Stimulated activated CD4-positive, alpha-beta T cell treated with anti-CD3 and anti-CD28 coated beads, TNF-alpha, amount 100 ng/mL, for 48 hours (primary cell): ENCODE results near the gene SLC66A3.

Source experiments
- DNase-seq, 3 donors: peaks; one replicate each; pipeline ENCODE4 v3.0.0-alpha.2; 2020; ENCODE audit warnings: low read depth in 3 of 3

Gene SLC66A3

DNA sequence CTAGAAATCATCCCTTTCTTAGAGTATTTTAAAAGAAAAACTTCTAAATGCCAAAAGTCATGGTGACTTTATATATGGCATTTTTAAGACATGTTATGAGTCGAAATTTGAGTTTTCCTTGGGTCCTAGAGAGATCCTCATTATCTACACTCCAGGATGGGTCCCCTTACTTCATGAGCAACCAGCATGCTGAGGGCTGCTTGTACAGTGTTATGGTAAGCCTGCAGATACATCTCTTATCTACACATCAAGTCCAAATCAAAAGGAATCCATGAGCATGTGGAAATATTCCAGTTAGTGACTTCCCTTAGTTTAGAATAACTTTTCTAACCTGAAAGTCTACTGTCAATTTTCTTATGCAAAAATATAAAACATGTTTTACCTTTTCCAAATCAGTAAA lies 58.7 kb downstream of the SLC66A3 start:
- DNase-seq = no peak

DNA sequence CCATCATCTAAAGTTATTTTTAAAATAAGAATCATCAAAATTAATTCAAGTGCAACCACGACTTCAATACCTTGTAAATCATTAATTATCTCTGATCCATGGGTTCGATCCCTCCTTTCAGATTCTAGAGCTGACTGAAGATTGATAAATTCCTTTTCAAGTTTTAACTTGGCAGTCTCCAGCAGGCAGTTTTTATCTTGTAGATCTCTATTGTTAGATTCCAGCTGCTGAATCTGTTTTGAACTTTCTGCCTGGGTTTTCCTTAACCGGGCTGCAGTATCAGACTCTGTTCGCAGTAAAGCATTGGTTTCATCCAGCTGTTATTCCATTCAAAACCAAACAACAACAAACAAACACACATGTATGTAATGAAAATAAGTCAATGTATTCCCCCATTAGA lies 59.5 kb downstream of the SLC66A3 start:
- DNase-seq = no peak

GRCh38 chr2:11215407-11215806 lies 60.1 kb downstream of the SLC66A3 start:
- DNase-seq = no peak

DNA sequence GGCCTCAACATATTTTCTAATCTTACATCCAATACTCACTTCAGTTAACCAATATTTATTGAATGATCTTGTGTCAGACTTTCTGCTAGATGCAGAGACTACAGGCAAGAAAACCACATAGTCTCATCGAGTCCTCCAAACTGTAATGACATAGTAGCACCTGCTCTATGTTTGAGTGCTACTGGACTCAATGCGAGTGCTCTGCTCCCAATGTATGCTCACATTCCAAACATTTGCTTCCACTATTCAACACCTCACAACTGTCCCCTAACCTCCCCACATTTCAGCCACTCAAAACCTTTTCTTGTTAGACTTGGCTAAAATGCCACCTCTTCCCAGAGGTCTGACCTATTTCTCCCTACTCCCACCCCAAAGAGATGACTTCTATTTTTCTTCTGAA lies 65.2 kb downstream of the SLC66A3 start:
- DNase-seq = no peak

DNA sequence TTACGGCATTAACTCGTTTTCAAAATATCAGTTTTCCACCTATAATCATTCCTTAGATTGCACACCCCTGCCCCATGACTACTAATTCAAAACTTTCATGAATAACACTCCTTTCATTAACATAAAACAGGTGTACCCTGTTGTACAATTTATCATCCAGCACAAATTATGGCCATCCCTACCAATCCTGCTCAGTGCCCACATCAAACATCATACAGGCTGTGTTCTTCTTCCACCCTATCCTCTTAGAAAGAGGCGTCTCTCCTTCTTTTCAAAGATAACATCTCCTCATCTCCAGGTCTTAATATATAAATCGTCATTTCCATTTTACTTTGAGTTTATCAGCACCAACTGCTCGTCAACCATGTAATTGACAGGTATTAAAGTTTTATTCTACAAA lies 67.6 kb downstream of the SLC66A3 start:
- DNase-seq = no peak

DNA sequence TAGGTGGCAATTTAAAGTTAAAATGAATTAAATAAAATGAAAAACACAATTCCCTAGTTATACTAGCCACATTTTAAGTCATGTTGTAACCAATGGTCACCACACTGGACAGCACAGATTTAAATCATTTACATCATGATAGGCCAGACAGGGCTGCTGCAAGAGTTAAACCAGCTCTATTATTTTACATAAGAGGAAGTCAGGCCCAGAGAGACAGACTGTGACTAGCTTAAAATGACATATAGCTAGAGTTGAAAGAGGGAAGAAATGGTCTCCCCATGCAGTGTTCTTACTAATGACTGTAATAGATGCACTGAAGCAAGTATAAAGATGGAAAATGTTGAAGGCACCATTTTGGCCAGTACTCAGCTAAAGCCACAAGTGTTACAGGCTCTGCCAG lies 69.6 kb downstream of the SLC66A3 start:
- DNase-seq = no peak

- no peak for DNase-seq
These were observed 72.3 kb downstream of the SLC66A3 start for GRCh38 chr2:11227595-11227994.
